CD4-positive, alpha-beta T cell (primary cell): ENCODE results near the gene CYP27B1. TPM values are rescaled to one million over a fixed set of nuclear protein-coding genes. Genes with fewer than 3 reads are reported as not detected.

ENCODE experiments used
- ATAC-seq: fragments of 200-7000 bp; cut with Tn5 transposase; one replicate; pipeline ENCODE4 v1.10.0; 2022; ENCODE audit warnings: mild to moderate bottlenecking; ENCODE audit not compliant: poor library complexity
- CTCF ChIA-PET: fragments of 350-600 bp; sonication (Branson Sonifier 250); formaldehyde crosslinking; loops from one replicate; lab custom pipeline; 2021; ENCODE audit warnings: antibody characterized with exemption, inconsistent platforms; lab: Charles Lee
- POLR2A ChIA-PET: fragments of 350-600 bp; sonication (Branson Sonifier 250); formaldehyde crosslinking; loops from one replicate; lab custom pipeline; 2021; ENCODE audit warnings: antibody characterized with exemption, inconsistent platforms; lab: Charles Lee
- DNase-seq, 14 experiments: peaks; one replicate each; pipeline ENCODE4 v3.0.0-alpha.2; 2013 to 2020; ENCODE audit warnings: mixed read lengths in 2 of 14
- H3K27ac ChIP-seq, 2 donors: one replicate each; pipeline versions ENCODE4 v1.5.1 to v1.7.0; 2013; ENCODE audit warnings: low read length in 2 of 2, low read depth in 1 of 2, mild to moderate bottlenecking in 1 of 2
- H3K27me3 ChIP-seq, 2 experiments: 1 replicate in 1 of 2; 2 replicates in 1 of 2; pipeline versions ENCODE4 v1.6.1 to v1.7.0; 2013; ENCODE audit warnings: low read length in 2 of 2, control low read depth in 1 of 2, mild to moderate bottlenecking in 1 of 2, moderate library complexity in 1 of 2; ENCODE audit not compliant: insufficient read depth in 2 of 2, control insufficient read depth in 1 of 2
- H3K36me3 ChIP-seq: one replicate; pipeline ENCODE4 v1.6.1; 2013; ENCODE audit warnings: low read length, control low read depth; ENCODE audit not compliant: insufficient read depth
- H3K4me1 ChIP-seq: one replicate; pipeline ENCODE4 v1.6.1; 2013; ENCODE audit warnings: low read length, control low read depth; ENCODE audit not compliant: insufficient read depth
- H3K4me3 ChIP-seq: one replicate; pipeline ENCODE4 v1.5.1; 2013; ENCODE audit warnings: mild to moderate bottlenecking, low read length, moderate library complexity
- H3K9me3 ChIP-seq, 2 experiments: 1 replicate in 1 of 2; 2 replicates in 1 of 2; pipeline versions ENCODE4 v1.6.1 to v1.7.0; 2013; ENCODE audit warnings: low read length in 2 of 2, mild to moderate bottlenecking in 2 of 2, control low read depth in 1 of 2, moderate library complexity in 1 of 2; ENCODE audit not compliant: control insufficient read depth in 1 of 2, insufficient read depth in 1 of 2
- H3K27ac Mint-ChIP-seq: one replicate; pipeline ENCODE4 v1.8.0; 2020; ENCODE audit warnings: mixed read lengths
- H3K27me3 Mint-ChIP-seq: one replicate; pipeline ENCODE4 v1.8.0; 2021; ENCODE audit warnings: mixed read lengths
- H3K36me3 Mint-ChIP-seq: one replicate; pipeline ENCODE4 v1.8.0; 2021; ENCODE audit warnings: low read depth, mixed read lengths
- H3K4me1 Mint-ChIP-seq: one replicate; pipeline ENCODE4 v1.8.0; 2021; ENCODE audit warnings: low read depth, mixed read lengths
- H3K4me3 Mint-ChIP-seq: one replicate; pipeline ENCODE4 v1.8.0; 2020; ENCODE audit warnings: mild to moderate bottlenecking, mixed read lengths
- H3K9me3 Mint-ChIP-seq: one replicate; pipeline ENCODE4 v1.8.0; 2020; ENCODE audit warnings: mixed read lengths
- intact Hi-C, 2 experiments: fragments of 100-400 bp; cut with DNase I in 1 of 2; cut with micrococcal nuclease in 1 of 2; formaldehyde crosslinking; loops; one replicate each; pipeline versions ENCODE4 v1.15.1 to v1.9.0; 2023 to 2025; cut with DNase I, micrococcal nuclease
- total RNA-seq, 174 experiments: library from RNA in 2 of 174; stranded (reverse) in 2 of 174; gene quantifications; one replicate each; pipeline ENCODE4 v1.2.3 and lab custom pipeline; 2021 to 2026
- TF ChIP-seq, protein P1 (sequence below): fragments of 200-600 bp; IDR thresholded peaks from one replicate; pipeline ENCODE4 v1.8.0; 2022; ENCODE audit warnings: antibody characterized with exemption, mild to moderate bottlenecking

The CYP27B1 gene
- total RNA-seq, 2 experiments from 2014 or later = 1.0 to 1.4 TPM

GRCh38 chr12:57731411-57732080 is 35.3 kb downstream of the CYP27B1 start:
- Histone ChIP-seq H3K27me3 (no peaks in the 10 kb centered on the region), H3K36me3 (peaks cover 97% of the 10 kb centered on the region), H3K9me3 (peaks cover 0 to 12% of the 10 kb centered on the region in 2 experiments), H3K4me1 (peaks cover 6% of the 10 kb centered on the region), H3K27ac (no peak overlapping the region), H3K4me3 (no peak overlapping the region)
- TF ChIP-seq, protein P1, sequence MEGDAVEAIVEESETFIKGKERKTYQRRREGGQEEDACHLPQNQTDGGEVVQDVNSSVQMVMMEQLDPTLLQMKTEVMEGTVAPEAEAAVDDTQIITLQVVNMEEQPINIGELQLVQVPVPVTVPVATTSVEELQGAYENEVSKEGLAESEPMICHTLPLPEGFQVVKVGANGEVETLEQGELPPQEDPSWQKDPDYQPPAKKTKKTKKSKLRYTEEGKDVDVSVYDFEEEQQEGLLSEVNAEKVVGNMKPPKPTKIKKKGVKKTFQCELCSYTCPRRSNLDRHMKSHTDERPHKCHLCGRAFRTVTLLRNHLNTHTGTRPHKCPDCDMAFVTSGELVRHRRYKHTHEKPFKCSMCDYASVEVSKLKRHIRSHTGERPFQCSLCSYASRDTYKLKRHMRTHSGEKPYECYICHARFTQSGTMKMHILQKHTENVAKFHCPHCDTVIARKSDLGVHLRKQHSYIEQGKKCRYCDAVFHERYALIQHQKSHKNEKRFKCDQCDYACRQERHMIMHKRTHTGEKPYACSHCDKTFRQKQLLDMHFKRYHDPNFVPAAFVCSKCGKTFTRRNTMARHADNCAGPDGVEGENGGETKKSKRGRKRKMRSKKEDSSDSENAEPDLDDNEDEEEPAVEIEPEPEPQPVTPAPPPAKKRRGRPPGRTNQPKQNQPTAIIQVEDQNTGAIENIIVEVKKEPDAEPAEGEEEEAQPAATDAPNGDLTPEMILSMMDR = no peak
- Mint-ChIP-seq H3K9me3 (no peaks in the 10 kb centered on the region), H3K4me3 (no peak overlapping the region), H3K27me3 (no peaks in the 10 kb centered on the region), H3K36me3 (peaks cover 95% of the 10 kb centered on the region), H3K27ac (no peak overlapping the region), H3K4me1 (peaks cover 17% of the 10 kb centered on the region)
- intact Hi-C loops = no loop called here
- CTCF ChIA-PET = no interaction called here
- no peak for DNase-seq
- POLR2A ChIA-PET = interaction anchor here (1.7 kb wide), 1 partner anchor 9 kb away, joined by 6 read pairs; no protein-coding TSS in a partner anchor
- no peak for ATAC-seq

DNA sequence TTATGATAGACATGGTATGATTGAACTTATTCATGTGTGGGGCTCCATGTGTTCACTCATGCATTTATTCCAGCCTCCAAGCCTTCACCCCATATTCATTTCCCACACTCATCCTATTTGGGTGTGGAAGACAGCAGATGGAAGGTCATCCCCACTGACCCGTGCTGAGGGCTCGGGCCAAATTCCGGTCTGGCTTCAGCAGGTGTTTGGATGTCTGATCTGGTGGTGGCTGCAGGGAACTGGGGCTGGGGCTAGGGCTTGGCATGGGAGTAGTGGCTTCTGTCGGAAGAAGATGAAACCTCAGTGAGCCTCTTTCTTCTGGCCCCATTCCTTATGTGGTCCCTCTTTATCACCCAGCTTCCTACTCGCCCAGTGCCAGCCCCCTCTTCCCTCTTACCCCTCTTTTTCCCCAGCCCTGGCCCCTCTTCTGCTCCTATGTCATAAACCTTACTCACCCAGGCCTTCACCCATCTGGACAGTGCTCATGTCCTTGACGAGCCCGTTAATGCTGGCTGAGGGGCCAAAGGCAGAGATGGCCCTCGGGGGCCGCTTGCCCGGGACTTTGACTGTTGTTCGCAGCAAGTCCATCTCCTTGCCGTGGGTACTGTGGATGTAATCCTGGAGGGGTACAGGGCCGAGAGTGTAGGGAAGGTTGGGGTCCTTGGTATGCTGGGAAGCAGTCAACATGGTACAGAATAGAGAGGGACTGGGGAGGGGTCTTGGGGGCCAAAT is 36.4 kb downstream of the CYP27B1 start:
- TF ChIP-seq, protein P1 = no peak
- peaks cover 93% of the 10 kb centered on the region for H3K36me3 Mint-ChIP-seq
- no peaks in the 10 kb centered on the region for H3K27me3 Mint-ChIP-seq
- H3K4me1 Mint-ChIP-seq = peaks cover 12% of the 10 kb centered on the region
- Histone ChIP-seq H3K9me3 (peaks cover 0 to 12% of the 10 kb centered on the region in 2 experiments), H3K36me3 (peaks cover 93% of the 10 kb centered on the region), H3K4me1 (peaks cover 6% of the 10 kb centered on the region), H3K4me3 (no peak overlapping the region), H3K27ac (no peak overlapping the region), H3K27me3 (no peaks in the 10 kb centered on the region)
- H3K4me3 Mint-ChIP-seq = no peak overlapping the region
- no peak for DNase-seq
- no peak for ATAC-seq
- no peaks in the 10 kb centered on the region for H3K9me3 Mint-ChIP-seq
- H3K27ac Mint-ChIP-seq = no peak overlapping the region
- ChIA-PET POLR2A (no interaction called here), CTCF (no interaction called here)
- intact Hi-C loops = no loop called here

DNA sequence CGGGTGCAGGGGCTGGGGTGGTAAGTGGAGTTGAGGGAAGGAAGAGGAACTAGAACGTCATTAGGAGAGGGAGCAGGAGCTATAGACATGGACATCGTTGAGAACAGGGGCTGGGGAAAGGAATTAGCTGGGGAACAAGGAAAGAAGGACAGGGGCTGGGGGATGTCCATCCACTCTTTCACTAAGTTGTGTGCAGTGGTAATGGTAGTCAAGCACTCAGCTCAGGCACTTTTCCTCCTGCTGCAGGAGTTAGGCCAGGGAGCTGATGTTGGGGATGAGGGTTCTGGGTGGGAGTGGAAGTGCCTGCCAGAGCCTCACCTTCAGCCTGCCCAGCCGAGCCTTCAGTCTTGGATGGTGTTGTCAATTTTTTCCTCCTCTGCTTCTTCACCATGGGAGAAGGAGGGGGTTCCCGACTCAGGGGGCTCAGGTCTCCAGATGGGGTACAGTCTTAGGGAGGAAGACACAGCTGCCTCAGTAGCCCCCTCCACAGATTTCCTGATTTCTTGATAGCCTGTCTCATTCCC is 37.5 kb downstream of the CYP27B1 start:
- H3K36me3 ChIP-seq = peaks cover 81% of the 10 kb centered on the region
- no peak overlapping the region for H3K4me3 ChIP-seq
- intact Hi-C loops = no loop called here
- ChIA-PET CTCF (no interaction called here), POLR2A (no interaction called here)
- peaks cover 9% of the 10 kb centered on the region for H3K4me1 ChIP-seq
- H3K27ac Mint-ChIP-seq = no peak overlapping the region
- H3K4me1 Mint-ChIP-seq = peaks cover 6% of the 10 kb centered on the region
- no peak for DNase-seq
- no peak for ATAC-seq
- H3K36me3 Mint-ChIP-seq = peaks cover 90% of the 10 kb centered on the region
- H3K27me3 ChIP-seq = no peaks in the 10 kb centered on the region
- no peak overlapping the region for H3K4me3 Mint-ChIP-seq
- TF ChIP-seq, protein P1 = no peak
- H3K27me3 Mint-ChIP-seq = no peaks in the 10 kb centered on the region
- H3K27ac ChIP-seq = no peak overlapping the region
- H3K9me3 Mint-ChIP-seq = no peaks in the 10 kb centered on the region
- H3K9me3 ChIP-seq = peaks cover 0 to 12% of the 10 kb centered on the region in 2 experiments
